B cell (primary cell): ENCODE data around the gene STX2. TPM values are rescaled to one million over a fixed set of nuclear protein-coding genes. Genes with fewer than 3 reads are reported as not detected.

Experiments
- ATAC-seq: fragments of 200-7000 bp; cut with Tn5 transposase; one replicate; pipeline ENCODE4 v1.10.0; 2021; ENCODE audit warnings: low read depth, mild to moderate bottlenecking, moderate number of reproducible peaks, moderate library complexity
- CTCF ChIA-PET: fragments of 350-600 bp; sonication (Branson Sonifier 250); formaldehyde crosslinking; loops from one replicate; lab custom pipeline; 2021; ENCODE audit warnings: antibody characterized with exemption, inconsistent platforms; lab: Charles Lee
- POLR2A ChIA-PET: fragments of 350-600 bp; sonication (Branson Sonifier 250); formaldehyde crosslinking; loops from one replicate; lab custom pipeline; 2021; ENCODE audit warnings: antibody characterized with exemption; lab: Charles Lee
- DNase-seq: peaks from one replicate; pipeline ENCODE4 v3.0.0; 2013
- H2AFZ ChIP-seq: 2 replicates; pipeline ENCODE4 v1.6.1; 2012; ENCODE audit warnings: mild to moderate bottlenecking, low read depth, low read length; ENCODE audit not compliant: insufficient read depth, poor library complexity, severe bottlenecking
- H3K27ac ChIP-seq, 2 donors: 1 replicate in 1 of 2; 2 replicates in 1 of 2; pipeline ENCODE4 v1.5.1; 2012 to 2013; ENCODE audit warnings: low read length in 2 of 2, mild to moderate bottlenecking in 2 of 2, moderate library complexity in 1 of 2
- H3K27me3 ChIP-seq, 4 experiments: fragments of 200-600 bp in 1 of 4; sonication (generic) in 1 of 4; replicated peaks in 1 of 4; 1 replicate in 2 of 4; 2 replicates in 2 of 4; pipeline versions ENCODE4 v1.6.1 to v1.7.0; 2013 to 2016; ENCODE audit warnings: low read length in 3 of 4, mild to moderate bottlenecking in 2 of 4, mixed read lengths in 1 of 4, moderate library complexity in 1 of 4; ENCODE audit not compliant: insufficient read depth in 4 of 4, control insufficient read depth in 3 of 4; ENCODE audit errors: control extremely low read depth in 1 of 4
- H3K36me3 ChIP-seq, 2 experiments: replicated peaks in 1 of 2; 1 replicate in 1 of 2; 2 replicates in 1 of 2; pipeline versions ENCODE4 v1.6.1 to v1.7.1; 2013; ENCODE audit warnings: low read length in 1 of 2; ENCODE audit not compliant: insufficient read depth in 2 of 2, control insufficient read depth in 1 of 2; ENCODE audit errors: control extremely low read depth in 1 of 2, extremely low read depth in 1 of 2
- H3K4me1 ChIP-seq, 2 donors: fragments of 200-600 bp in 1 of 2; sonication (generic) in 1 of 2; 1 replicate in 1 of 2; 2 replicates in 1 of 2; pipeline versions ENCODE4 v1.5.1 to v1.6.1; 2013 to 2017; ENCODE audit warnings: low read length in 2 of 2; ENCODE audit not compliant: control insufficient read depth in 2 of 2, insufficient read depth in 2 of 2
- H3K4me2 ChIP-seq: replicated peaks from 2 replicates; pipeline ENCODE3; 2012; ENCODE audit warnings: mild to moderate bottlenecking, low read depth, low read length; ENCODE audit not compliant: poor library complexity, severe bottlenecking
- H3K4me3 ChIP-seq, 5 experiments: fragments of 200-600 bp in 1 of 5; sonication (generic) in 1 of 5; 1 replicate in 3 of 5; 2 replicates in 2 of 5; pipeline versions ENCODE4 v1.5.1 to v1.7.0; 2011 to 2016; ENCODE audit warnings: low read length in 4 of 5, mild to moderate bottlenecking in 4 of 5, low read depth in 2 of 5, control low read depth in 1 of 5, moderate library complexity in 1 of 5; ENCODE audit not compliant: insufficient read depth in 1 of 5; ENCODE audit errors: control extremely low read depth in 1 of 5, extremely low read depth in 1 of 5
- H3K79me2 ChIP-seq: fragments of 200-600 bp; sonication (generic); one replicate; pipeline ENCODE4 v1.6.0; 2016; ENCODE audit warnings: low read length; ENCODE audit not compliant: control insufficient read depth, insufficient read depth
- H3K9ac ChIP-seq: fragments of 200-600 bp; sonication (generic); 2 replicates; pipeline ENCODE4 v1.6.1; 2017; ENCODE audit warnings: mild to moderate bottlenecking, low read length, moderate library complexity
- H3K9me3 ChIP-seq, 3 donors: one replicate each; pipeline versions ENCODE4 v1.6.1 to v1.7.1; 2013; ENCODE audit warnings: low read length in 2 of 3; ENCODE audit not compliant: control insufficient read depth in 2 of 3, insufficient read depth in 1 of 3; ENCODE audit errors: control extremely low read depth in 1 of 3
- H4K20me1 ChIP-seq: 2 replicates; pipeline ENCODE4 v1.6.0; 2012; ENCODE audit warnings: mild to moderate bottlenecking, low read length; ENCODE audit not compliant: insufficient read depth, control insufficient read depth, poor library complexity, severe bottlenecking
- H3K27ac Mint-ChIP-seq: one replicate; pipeline ENCODE4 v1.8.0; 2021; ENCODE audit warnings: mixed read lengths
- H3K27me3 Mint-ChIP-seq: one replicate; pipeline ENCODE4 v1.8.0; 2021; ENCODE audit warnings: mixed read lengths
- H3K4me1 Mint-ChIP-seq: one replicate; pipeline ENCODE4 v1.8.0; 2021; ENCODE audit warnings: mixed read lengths
- H3K4me3 Mint-ChIP-seq: one replicate; pipeline ENCODE4 v1.8.0; 2021; ENCODE audit warnings: mixed read lengths
- H3K9me3 Mint-ChIP-seq: one replicate; pipeline ENCODE4 v1.8.0; 2022; ENCODE audit warnings: mixed read lengths; ENCODE audit not compliant: insufficient read depth
- EZH2 ChIP-seq: IDR thresholded peaks from 2 replicates; pipeline ENCODE4 v1.6.1; 2012; ENCODE audit warnings: borderline replicate concordance, low read depth, mild to moderate bottlenecking, moderate library complexity, low read length; ENCODE audit not compliant: insufficient read depth, poor library complexity, severe bottlenecking
- WGBS: methylation state at CpG from one replicate; pipeline ENCODE4 v1.1.5; 2013; ENCODE audit warnings: missing lambda C conversion rate; ENCODE audit not compliant: insufficient coverage; 5-methylcytosine and 5-hydroxymethylcytosine counted together
- intact Hi-C: fragments of 100-400 bp; cut with micrococcal nuclease; formaldehyde crosslinking; loops from one replicate; pipeline ENCODE4 v1.10.0; 2022
- polyA plus RNA-seq: library from polyadenylated mRNA; depleted of rRNA; stranded (reverse); fragments of >200 nt; gene quantifications from 2 replicates; pipeline ENCODE4 v1.2.3, GENCODE V29; 2012
- total RNA-seq, 2 donors: library from RNA; stranded (reverse); fragments of 120-200 nt in 1 of 2; gene quantifications; 1 replicate in 1 of 2; 2 replicates in 1 of 2; pipeline versions ENCODE4 v1.2.3 to v1.2.4, GENCODE V29; 2013 to 2022
- TF ChIP-seq, protein P1 (sequence below): fragments of 200-600 bp; IDR thresholded peaks from one replicate; pipeline ENCODE4 v1.8.0; 2022; ENCODE audit warnings: antibody characterized with exemption, mild to moderate bottlenecking

STX2 gene
- total and polyA plus RNA-seq, 2 donors (not counting 1 experiment from before 2014, with no cell fraction given) = 12.7 to 19.8 TPM

DNA sequence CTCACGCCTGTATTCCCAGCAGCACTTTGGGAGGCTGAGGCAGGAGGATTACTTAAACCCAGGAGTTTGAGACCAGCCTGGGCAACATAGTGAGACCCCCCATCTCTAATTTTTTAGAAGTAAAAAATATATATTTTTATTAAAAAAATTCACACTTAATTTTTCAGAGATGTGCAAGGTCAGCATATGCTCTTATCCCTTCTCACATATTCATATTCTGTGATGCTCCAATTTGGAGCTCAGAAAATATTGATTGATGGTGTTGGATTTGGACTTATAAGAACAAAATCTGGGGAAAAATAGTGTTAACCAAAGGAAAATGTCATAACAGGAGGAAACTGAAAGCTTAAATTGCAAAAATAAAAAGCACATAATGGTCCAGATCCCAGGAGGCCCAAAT, 42.5 kb upstream of the STX2 start:
- CTCF ChIA-PET = no interaction called here
- no peak overlapping the region for H3K27ac Mint-ChIP-seq
- H3K4me3 Mint-ChIP-seq = no peak overlapping the region

DNA sequence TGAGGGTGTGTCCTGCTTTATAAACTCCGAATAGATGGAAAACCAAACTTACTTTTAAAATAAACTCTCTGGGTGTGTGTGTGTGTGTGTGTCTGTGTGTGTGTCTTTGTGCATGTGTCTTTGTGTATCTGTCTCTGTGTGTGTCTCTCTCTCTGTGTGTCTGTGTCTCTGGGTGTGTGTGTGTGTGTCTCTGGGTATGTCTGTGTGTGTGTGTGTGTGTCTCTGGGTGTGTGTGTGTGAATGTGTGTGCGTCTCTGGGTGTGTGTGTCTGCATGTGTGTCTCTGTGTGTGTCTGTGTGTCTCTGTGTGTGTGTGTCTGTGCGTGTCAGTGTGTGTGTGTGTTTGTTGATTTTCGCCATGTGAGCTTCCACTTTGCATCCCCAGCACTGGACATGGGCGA, 42.0 kb upstream of the STX2 start:
- H3K27ac ChIP-seq = peak overlapping the region in 1 of 2 donors; percentile 80
- H3K4me1 ChIP-seq = peaks cover 21 to 29% of the 10 kb centered on the region in 2 donors
- peak overlapping the region in 1 of 5 experiments; percentile 62 for H3K4me3 ChIP-seq
- WGBS = no CpG with 5 or more reads among the region's 5 CpGs
- no peaks in the 10 kb centered on the region for H3K9me3 ChIP-seq
- no peak for TF ChIP-seq EZH2
- TF ChIP-seq, protein P1, sequence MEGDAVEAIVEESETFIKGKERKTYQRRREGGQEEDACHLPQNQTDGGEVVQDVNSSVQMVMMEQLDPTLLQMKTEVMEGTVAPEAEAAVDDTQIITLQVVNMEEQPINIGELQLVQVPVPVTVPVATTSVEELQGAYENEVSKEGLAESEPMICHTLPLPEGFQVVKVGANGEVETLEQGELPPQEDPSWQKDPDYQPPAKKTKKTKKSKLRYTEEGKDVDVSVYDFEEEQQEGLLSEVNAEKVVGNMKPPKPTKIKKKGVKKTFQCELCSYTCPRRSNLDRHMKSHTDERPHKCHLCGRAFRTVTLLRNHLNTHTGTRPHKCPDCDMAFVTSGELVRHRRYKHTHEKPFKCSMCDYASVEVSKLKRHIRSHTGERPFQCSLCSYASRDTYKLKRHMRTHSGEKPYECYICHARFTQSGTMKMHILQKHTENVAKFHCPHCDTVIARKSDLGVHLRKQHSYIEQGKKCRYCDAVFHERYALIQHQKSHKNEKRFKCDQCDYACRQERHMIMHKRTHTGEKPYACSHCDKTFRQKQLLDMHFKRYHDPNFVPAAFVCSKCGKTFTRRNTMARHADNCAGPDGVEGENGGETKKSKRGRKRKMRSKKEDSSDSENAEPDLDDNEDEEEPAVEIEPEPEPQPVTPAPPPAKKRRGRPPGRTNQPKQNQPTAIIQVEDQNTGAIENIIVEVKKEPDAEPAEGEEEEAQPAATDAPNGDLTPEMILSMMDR = no peak
- no peaks in the 10 kb centered on the region for H3K27me3 Mint-ChIP-seq
- no peaks in the 10 kb centered on the region for H3K79me2 ChIP-seq
- H3K4me1 Mint-ChIP-seq = peaks cover 35% of the 10 kb centered on the region
- no peaks in the 10 kb centered on the region for H3K9me3 Mint-ChIP-seq
- POLR2A ChIA-PET = no interaction called here
- H2AFZ ChIP-seq = peak overlapping the region; percentile 68
- intact Hi-C loops = no loop called here
- ATAC-seq (no peak), DNase-seq (no peak)
- H4K20me1 ChIP-seq = no peaks in the 10 kb centered on the region
- no peaks in the 10 kb centered on the region for H3K27me3 ChIP-seq
- CTCF ChIA-PET = no interaction called here
- peak overlapping the region; percentile 83 for H3K27ac Mint-ChIP-seq
- H3K4me3 Mint-ChIP-seq = peak overlapping the region; percentile 87
- H3K36me3 ChIP-seq = peaks cover 11 to 14% of the 10 kb centered on the region in 2 experiments
- H3K9ac ChIP-seq = peak overlapping the region; percentile 60
- peak overlapping the region; percentile 80 for H3K4me2 ChIP-seq

More for the DNA sequence above, 42.5 kb upstream of the STX2 start:
- POLR2A ChIA-PET = no interaction called here
- Histone ChIP-seq H4K20me1 (no peaks in the 10 kb centered on the region), H3K9me3 (peaks cover 0 to under 1% (median 0%) of the 10 kb centered on the region in 3 donors), H3K27ac (no peak overlapping the region), H3K9ac (no peak overlapping the region), H3K4me1 (peaks cover 21 to 29% of the 10 kb centered on the region in 2 donors), H2AFZ (no peak overlapping the region), H3K4me2 (no peak overlapping the region), H3K4me3 (no peak overlapping the region), H3K27me3 (no peaks in the 10 kb centered on the region), H3K79me2 (no peaks in the 10 kb centered on the region), H3K36me3 (peaks cover 9% of the 10 kb centered on the region in 2 experiments)
- H3K27me3 Mint-ChIP-seq = no peaks in the 10 kb centered on the region
- TF ChIP-seq EZH2 = no peak
- TF ChIP-seq, protein P1 = no peak
- DNase-seq = no peak
- peaks cover 35% of the 10 kb centered on the region for H3K4me1 Mint-ChIP-seq
- no CpG with 5 or more reads among the region's 1 CpG for WGBS
- ATAC-seq = no peak
- no peaks in the 10 kb centered on the region for H3K9me3 Mint-ChIP-seq
- intact Hi-C loops = no loop called here
